HepG2 (cell line): ENCODE measurements around the gene UBASH3A.

Source experiments
- POLR2A ChIP-seq, 2 experiments: IDR thresholded peaks; 2 replicates each; pipeline ENCODE4 v1.6.1; 2011; ENCODE audit warnings: low read depth in 2 of 2, low read length in 2 of 2, mild to moderate bottlenecking in 1 of 2, moderate library complexity in 1 of 2; ENCODE audit not compliant: insufficient read depth in 1 of 2
- TEAD2 ChIP-seq: sonication (generic); formaldehyde crosslinking; IDR thresholded peaks from 2 replicates; pipeline ENCODE4 v1.9.0; 2021; ENCODE audit warnings: missing genetic modification reagents

- TF ChIP-seq TEAD2 (no peak), POLR2A (IDR thresholded peaks at IDR 0.05; ENCODE audit: insufficient read depth in 1 of 2, low read depth in 2 of 2, low read length in 2 of 2) (no peak)
Measured at GRCh38 chr21:42478504-42478903, 74.8 kb downstream of the UBASH3A start.
